Gastrocnemius medialis (tissue), 4 donors: Measurements from ENCODE around the gene VAPB. TPM values are rescaled to one million over a fixed set of nuclear protein-coding genes. Genes with fewer than 3 reads are reported as not detected.

Source experiments
- ATAC-seq, 2 donors: fragments of 150-250 bp; one replicate each; pipeline ENCODE4 v1.9.1; 2016
- DNase-seq, 2 donors: peaks; one replicate each; pipeline ENCODE4 v3.0.0-alpha.2; 2019
- H3K27ac ChIP-seq, 4 donors: fragments of 200-600 bp; sonication (generic); 1 replicate in 1 of 4; 2 replicates in 3 of 4; pipeline ENCODE4 v1.5.1; 2016 to 2018; ENCODE audit warnings: mild to moderate bottlenecking in 2 of 4, moderate library complexity in 1 of 4
- H3K27me3 ChIP-seq, 3 donors: fragments of 200-600 bp; sonication (generic) in 2 of 3; 1 replicate in 1 of 3; 2 replicates in 2 of 3; pipeline versions ENCODE4 v1.5.1 to v1.6.0; 2016 to 2019; ENCODE audit warnings: mild to moderate bottlenecking in 1 of 3, moderate library complexity in 1 of 3
- H3K36me3 ChIP-seq, 2 donors: fragments of 200-600 bp; sonication (generic) in 1 of 2; one replicate each; pipeline ENCODE4 v1.5.1; 2017 to 2018
- H3K4me1 ChIP-seq, 2 donors: fragments of 200-600 bp; sonication (generic) in 1 of 2; one replicate each; pipeline ENCODE4 v1.5.1; 2016 to 2017; ENCODE audit warnings: mild to moderate bottlenecking in 2 of 2
- H3K4me3 ChIP-seq, 4 donors: fragments of 200-600 bp; sonication (generic) in 3 of 4; 1 replicate in 1 of 4; 2 replicates in 3 of 4; pipeline ENCODE4 v1.5.1; 2016 to 2019; ENCODE audit warnings: mild to moderate bottlenecking in 2 of 4
- H3K9me3 ChIP-seq, 3 donors: fragments of 200-600 bp; sonication (generic) in 2 of 3; 1 replicate in 1 of 3; 2 replicates in 2 of 3; pipeline ENCODE4 v1.5.1; 2016 to 2019
- POLR2A ChIP-seq, 2 donors: fragments of 450-650 bp; IDR thresholded peaks; one replicate each; pipeline ENCODE4 v1.6.1; 2017; ENCODE audit warnings: antibody characterized with exemption in 2 of 2, mild to moderate bottlenecking in 2 of 2, moderate library complexity in 2 of 2
- in situ Hi-C, 4 donors: fragments of 200-750 bp; cut with MboI; loops; one replicate each; pipeline versions ENCODE4 v1.15.0 to v1.8.0; 2017; ENCODE audit warnings: low sequenced_read_pairs in 4 of 4
- intact Hi-C: fragments of 100-400 bp; cut with DNase I; formaldehyde crosslinking; loops from one replicate; pipeline ENCODE4 v1.15.1; 2023; ENCODE audit warnings: low total_unique reads
- total RNA-seq, 4 donors: library from RNA; depleted of rRNA; stranded (reverse); fragments of >200 nt; gene quantifications; one replicate each; pipeline versions ENCODE4 v1.1.0 to v1.2.3, GENCODE V29; 2016
- TF ChIP-seq, protein P1 (sequence below), 5 experiments: fragments of 450-650 bp in 3 of 5; fragments of 200-600 bp in 2 of 5; sonication (generic) in 2 of 5; IDR thresholded peaks in 4 of 5; conservative IDR thresholded peaks in 1 of 5; 1 replicate in 4 of 5; 2 replicates in 1 of 5; pipeline ENCODE4 v1.5.1; 2016 to 2019; ENCODE audit warnings: antibody characterized with exemption in 5 of 5, mild to moderate bottlenecking in 3 of 5, moderate library complexity in 3 of 5

Gene VAPB
- total RNA-seq, 4 donors from 2014 or later: 30.4 to 37.7 (median 32.8) TPM

DNA sequence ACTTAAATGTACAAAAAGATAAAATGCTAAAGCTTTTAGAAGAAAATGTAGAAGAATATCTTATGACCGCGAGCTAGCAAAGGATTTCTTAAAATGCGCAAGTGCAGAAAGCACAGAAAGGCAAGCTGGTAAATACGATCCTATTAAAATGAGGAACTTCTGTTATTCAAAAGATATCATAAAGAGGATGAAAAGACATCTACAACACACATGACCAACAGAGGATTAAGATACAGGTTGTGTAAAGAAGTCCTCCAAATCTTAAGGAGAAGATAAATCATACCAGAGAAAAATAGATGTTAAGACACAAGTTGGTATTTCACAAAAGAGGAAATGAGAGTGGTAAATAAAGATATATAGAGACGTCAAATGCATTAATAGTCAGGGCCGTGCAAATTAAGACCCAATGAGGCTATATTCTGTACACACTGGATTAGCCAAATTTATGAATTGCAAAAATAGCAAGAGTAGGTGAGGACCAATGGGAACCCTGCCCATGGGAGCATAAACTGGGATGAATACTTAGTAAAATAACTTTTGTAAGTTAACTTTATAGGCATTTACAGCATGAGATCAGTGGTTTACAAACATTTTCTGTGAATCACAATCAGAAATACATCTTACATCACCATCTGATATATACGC, 103.2 kb downstream of the VAPB start:
- H3K27ac ChIP-seq: no peak overlapping the region
- TF ChIP-seq, protein P1, sequence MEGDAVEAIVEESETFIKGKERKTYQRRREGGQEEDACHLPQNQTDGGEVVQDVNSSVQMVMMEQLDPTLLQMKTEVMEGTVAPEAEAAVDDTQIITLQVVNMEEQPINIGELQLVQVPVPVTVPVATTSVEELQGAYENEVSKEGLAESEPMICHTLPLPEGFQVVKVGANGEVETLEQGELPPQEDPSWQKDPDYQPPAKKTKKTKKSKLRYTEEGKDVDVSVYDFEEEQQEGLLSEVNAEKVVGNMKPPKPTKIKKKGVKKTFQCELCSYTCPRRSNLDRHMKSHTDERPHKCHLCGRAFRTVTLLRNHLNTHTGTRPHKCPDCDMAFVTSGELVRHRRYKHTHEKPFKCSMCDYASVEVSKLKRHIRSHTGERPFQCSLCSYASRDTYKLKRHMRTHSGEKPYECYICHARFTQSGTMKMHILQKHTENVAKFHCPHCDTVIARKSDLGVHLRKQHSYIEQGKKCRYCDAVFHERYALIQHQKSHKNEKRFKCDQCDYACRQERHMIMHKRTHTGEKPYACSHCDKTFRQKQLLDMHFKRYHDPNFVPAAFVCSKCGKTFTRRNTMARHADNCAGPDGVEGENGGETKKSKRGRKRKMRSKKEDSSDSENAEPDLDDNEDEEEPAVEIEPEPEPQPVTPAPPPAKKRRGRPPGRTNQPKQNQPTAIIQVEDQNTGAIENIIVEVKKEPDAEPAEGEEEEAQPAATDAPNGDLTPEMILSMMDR (IDR thresholded peaks at IDR 0.05 in 4 of 5, conservative IDR thresholded peaks at IDR 0.05 in 1 of 5): no peak
- no peak for TF ChIP-seq POLR2A (IDR thresholded peaks at IDR 0.05)
- no peaks in the 10 kb centered on the region for H3K9me3 ChIP-seq
- intact Hi-C loops: no loop called here
- in situ Hi-C loops: no loop called here
- H3K4me3 ChIP-seq: no peak overlapping the region
- ATAC-seq (no peak), DNase-seq (no peak)
- H3K4me1 ChIP-seq: no peaks in the 10 kb centered on the region
- no peaks in the 10 kb centered on the region for H3K36me3 ChIP-seq
- H3K27me3 ChIP-seq: peaks cover 0 to 2% (median 0%) of the 10 kb centered on the region in 3 donors

DNA sequence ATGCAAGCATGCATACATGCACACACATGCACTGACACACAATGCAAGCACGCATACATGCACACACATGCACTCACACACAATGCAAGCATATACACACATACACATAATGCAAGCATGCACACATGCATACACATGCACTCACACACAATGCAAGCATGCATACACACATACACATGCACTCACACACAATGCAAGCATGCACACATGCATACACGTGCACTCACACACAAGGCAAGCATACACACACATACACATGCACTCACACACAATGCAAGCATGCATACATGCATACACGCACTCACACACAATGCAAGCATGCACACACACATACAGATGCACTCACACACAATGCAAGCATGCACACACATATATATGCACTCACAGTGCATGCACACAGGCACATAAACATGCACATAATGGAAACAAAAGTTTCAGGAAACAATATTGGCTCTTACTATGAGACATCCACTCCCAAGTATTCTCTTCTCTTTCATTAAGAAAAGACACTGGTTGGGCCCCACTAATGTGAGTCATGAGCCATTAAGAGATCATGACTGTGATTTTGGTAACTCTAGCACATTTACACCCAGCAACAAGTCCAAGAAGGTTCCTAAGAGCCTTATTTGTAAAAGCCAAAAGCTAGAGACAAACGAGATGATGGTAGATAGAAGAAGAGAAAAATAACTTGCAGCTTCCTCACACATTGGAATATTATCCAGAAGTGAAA, 103.9 kb downstream of the VAPB start:
- Histone ChIP-seq H3K27me3 (no peaks in the 10 kb centered on the region), H3K9me3 (no peaks in the 10 kb centered on the region), H3K36me3 (no peaks in the 10 kb centered on the region), H3K27ac (no peak overlapping the region), H3K4me1 (no peaks in the 10 kb centered on the region), H3K4me3 (no peak overlapping the region)
- ATAC-seq: no peak
- intact Hi-C loops (no loop called here), in situ Hi-C loops (no loop called here)
- DNase-seq: no peak
- TF ChIP-seq POLR2A (IDR thresholded peaks at IDR 0.05): no peak
- TF ChIP-seq, protein P1 (IDR thresholded peaks at IDR 0.05 in 4 of 5, conservative IDR thresholded peaks at IDR 0.05 in 1 of 5): no peak

DNA sequence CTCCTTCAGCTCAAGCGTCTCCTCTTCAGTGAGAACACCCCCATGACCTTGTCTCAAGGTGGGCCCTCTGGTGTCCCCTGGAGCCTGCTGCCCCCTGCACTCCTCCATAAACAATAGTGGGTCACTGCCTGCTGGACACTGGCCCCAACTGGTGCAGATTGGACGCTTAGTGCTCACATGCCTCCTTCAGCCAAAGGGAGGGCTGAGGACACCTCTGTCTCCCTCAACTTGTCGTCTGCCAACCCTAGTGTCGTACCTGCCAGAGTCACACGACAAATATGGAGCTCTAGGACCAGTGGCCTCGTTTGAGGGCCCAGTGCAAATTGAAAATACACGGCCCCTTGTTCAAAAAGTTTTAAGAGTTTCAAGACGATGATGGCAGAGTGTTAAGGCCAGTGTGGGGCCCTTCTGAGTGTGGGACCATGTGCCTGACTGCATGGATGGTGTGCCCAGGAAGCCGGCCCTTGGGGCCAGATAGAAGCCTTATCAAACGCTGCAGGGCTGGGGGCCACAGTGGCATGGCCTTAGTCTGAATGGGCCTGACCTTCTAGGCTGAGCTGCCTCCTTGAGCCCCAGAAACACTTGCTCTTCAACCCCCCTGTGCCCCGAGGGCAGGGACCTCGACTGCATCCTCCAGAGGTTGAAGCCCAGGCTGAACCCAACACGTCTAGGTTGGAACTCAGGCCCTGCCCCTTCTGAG, 106.0 kb downstream of the VAPB start:
- Histone ChIP-seq H3K27me3 (no peaks in the 10 kb centered on the region), H3K9me3 (no peaks in the 10 kb centered on the region), H3K36me3 (no peaks in the 10 kb centered on the region), H3K4me1 (no peaks in the 10 kb centered on the region), H3K27ac (no peak overlapping the region), H3K4me3 (no peak overlapping the region)
- no peak for ATAC-seq
- intact Hi-C loops (no loop called here), in situ Hi-C loops (no loop called here)
- no peak for DNase-seq
- TF ChIP-seq POLR2A (IDR thresholded peaks at IDR 0.05): no peak
- TF ChIP-seq, protein P1 (IDR thresholded peaks at IDR 0.05 in 4 of 5, conservative IDR thresholded peaks at IDR 0.05 in 1 of 5): no peak

DNA sequence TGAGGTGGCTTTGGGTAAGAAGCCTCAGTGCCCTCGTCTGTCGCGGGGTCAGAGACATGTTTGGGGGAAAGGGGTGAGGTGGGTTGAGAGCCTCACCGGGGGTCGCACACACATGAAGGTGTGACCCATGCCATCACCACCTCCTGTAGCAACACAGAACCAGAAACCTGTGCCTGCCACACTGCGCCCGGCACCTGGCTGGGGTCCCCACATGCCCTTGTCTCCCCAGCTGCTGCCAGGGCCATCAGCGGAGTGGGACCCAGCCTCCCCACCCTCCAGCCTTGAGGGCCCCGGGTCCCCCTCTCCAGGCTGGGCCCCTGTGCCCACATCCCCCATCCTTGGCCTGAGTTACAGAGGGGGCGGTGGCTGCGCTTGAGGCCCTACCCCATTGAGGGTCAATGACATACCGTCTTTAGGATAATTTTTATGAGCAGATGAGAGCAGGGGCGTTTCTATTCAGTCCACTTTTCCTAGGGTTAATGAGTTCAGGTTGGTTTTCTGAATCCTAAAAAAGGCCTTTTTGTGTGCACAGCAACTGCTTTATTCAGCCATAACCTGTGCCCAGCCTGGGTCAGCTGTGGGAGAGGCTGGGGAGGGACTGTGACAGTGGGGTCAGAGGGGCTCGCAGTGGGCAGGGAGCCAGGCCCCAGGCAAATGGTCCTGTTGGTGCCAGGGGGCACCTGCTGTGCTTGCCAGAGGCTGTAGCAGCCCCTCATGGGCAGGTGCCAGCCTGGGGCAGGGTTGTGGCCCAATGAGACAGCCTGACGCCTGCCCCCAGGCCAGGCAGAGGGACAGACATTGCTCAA, 106.8 kb downstream of the VAPB start:
- H3K4me3 ChIP-seq: no peak overlapping the region
- TF ChIP-seq, protein P1 (IDR thresholded peaks at IDR 0.05 in 4 of 5, conservative IDR thresholded peaks at IDR 0.05 in 1 of 5): no peak
- TF ChIP-seq POLR2A (IDR thresholded peaks at IDR 0.05): no peak
- H3K27ac ChIP-seq: no peak overlapping the region
- DNase-seq (no peak), ATAC-seq (no peak)
- no peaks in the 10 kb centered on the region for H3K9me3 ChIP-seq
- in situ Hi-C loops: no loop called here
- H3K27me3 ChIP-seq: no peaks in the 10 kb centered on the region
- H3K36me3 ChIP-seq: no peaks in the 10 kb centered on the region
- intact Hi-C loops: no loop called here
- no peaks in the 10 kb centered on the region for H3K4me1 ChIP-seq
